Measurements from ENCODE around the gene TSPEAR.
"Not testable (repeated sequence)": the region's sequence is repeated elsewhere in the genome, so short reads cannot be mapped to it uniquely, and the experiment has no call there.

Gene TSPEAR

DNA sequence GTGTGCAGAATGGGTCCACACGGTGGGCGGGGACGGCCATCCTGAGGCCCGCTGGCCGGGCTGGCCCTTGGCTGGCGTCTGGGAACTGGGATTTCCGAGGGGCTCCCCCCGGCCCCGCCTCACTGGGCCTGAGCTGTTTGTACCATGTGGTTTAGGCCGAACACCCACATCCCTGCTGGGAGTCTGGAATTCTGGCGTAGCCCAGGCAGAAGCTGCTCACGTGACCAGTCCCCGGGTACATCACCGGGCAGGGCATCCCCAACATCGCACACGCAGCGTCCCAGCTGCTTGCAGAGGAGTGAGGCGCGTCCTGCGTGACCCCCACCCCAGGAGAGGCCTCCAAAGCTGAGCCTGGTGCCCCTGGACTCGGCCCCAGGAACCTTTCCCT, 108.9 kb downstream of the TSPEAR start:
- Histone ChIP-seq H3F3A (ENCODE audit: insufficient read depth, low read length) (no peaks in the 10 kb centered on the region), H3K27ac (ENCODE audit: low read depth, low read length, poor library complexity, severe bottlenecking) (no peak overlapping the region), H3K9ac (ENCODE audit: low read length) (no peak overlapping the region), H3K36me3 (ENCODE audit: insufficient read depth, low read length) (no peaks in the 10 kb centered on the region), H3K27me3 (ENCODE audit: insufficient read depth, low read length) (no peaks in the 10 kb centered on the region), H3K4me3 (ENCODE audit: low read depth, low read length, poor library complexity, severe bottlenecking) (no peak overlapping the region), H3K9me2 (ENCODE audit: low read depth, low read length) (no peaks in the 10 kb centered on the region), H3K4me1 (ENCODE audit: insufficient read depth, low read length, severe bottlenecking) (no peaks in the 10 kb centered on the region), H3K4me2 (ENCODE audit: low read length) (no peak overlapping the region), H2AFZ (ENCODE audit: low read length) (no peak overlapping the region), H3K79me2 (ENCODE audit: insufficient read depth, low read length) (no peaks in the 10 kb centered on the region), H4K20me1 (ENCODE audit: insufficient read depth, low read length) (no peaks in the 10 kb centered on the region), H3K9me3 (ENCODE audit: low read length) (no peaks in the 10 kb centered on the region)
- TF ChIP-seq, protein P1, sequence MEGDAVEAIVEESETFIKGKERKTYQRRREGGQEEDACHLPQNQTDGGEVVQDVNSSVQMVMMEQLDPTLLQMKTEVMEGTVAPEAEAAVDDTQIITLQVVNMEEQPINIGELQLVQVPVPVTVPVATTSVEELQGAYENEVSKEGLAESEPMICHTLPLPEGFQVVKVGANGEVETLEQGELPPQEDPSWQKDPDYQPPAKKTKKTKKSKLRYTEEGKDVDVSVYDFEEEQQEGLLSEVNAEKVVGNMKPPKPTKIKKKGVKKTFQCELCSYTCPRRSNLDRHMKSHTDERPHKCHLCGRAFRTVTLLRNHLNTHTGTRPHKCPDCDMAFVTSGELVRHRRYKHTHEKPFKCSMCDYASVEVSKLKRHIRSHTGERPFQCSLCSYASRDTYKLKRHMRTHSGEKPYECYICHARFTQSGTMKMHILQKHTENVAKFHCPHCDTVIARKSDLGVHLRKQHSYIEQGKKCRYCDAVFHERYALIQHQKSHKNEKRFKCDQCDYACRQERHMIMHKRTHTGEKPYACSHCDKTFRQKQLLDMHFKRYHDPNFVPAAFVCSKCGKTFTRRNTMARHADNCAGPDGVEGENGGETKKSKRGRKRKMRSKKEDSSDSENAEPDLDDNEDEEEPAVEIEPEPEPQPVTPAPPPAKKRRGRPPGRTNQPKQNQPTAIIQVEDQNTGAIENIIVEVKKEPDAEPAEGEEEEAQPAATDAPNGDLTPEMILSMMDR (IDR thresholded peaks at IDR 0.05; ENCODE audit: low read length), result no peak
- TF ChIP-seq EZH2 (IDR thresholded peaks at IDR 0.05; ENCODE audit: borderline replicate concordance, low read length), result no peak

- H3F3A ChIP-seq (ENCODE audit: insufficient read depth, low read length), result no peaks in the 10 kb centered on the region
- H3K36me3 ChIP-seq (ENCODE audit: insufficient read depth, low read length), result no peaks in the 10 kb centered on the region
- no peak overlapping the region for H3K27ac ChIP-seq (ENCODE audit: low read depth, low read length, poor library complexity, severe bottlenecking)
- no peak overlapping the region for H3K4me3 ChIP-seq (ENCODE audit: low read depth, low read length, poor library complexity, severe bottlenecking)
- H3K9ac ChIP-seq (ENCODE audit: low read length), result no peak overlapping the region
- no peaks in the 10 kb centered on the region for H3K4me1 ChIP-seq (ENCODE audit: insufficient read depth, low read length, severe bottlenecking)
- no peaks in the 10 kb centered on the region for H3K27me3 ChIP-seq (ENCODE audit: insufficient read depth, low read length)
- no peaks in the 10 kb centered on the region for H4K20me1 ChIP-seq (ENCODE audit: insufficient read depth, low read length)
- no peaks in the 10 kb centered on the region for H3K79me2 ChIP-seq (ENCODE audit: insufficient read depth, low read length)
- H2AFZ ChIP-seq (ENCODE audit: low read length), result no peak overlapping the region
- TF ChIP-seq, protein P1 (IDR thresholded peaks at IDR 0.05; ENCODE audit: low read length), result no peak
- TF ChIP-seq EZH2 (IDR thresholded peaks at IDR 0.05; ENCODE audit: borderline replicate concordance, low read length), result no peak
- H3K4me2 ChIP-seq (ENCODE audit: low read length), result no peak overlapping the region
- H3K9me2 ChIP-seq (ENCODE audit: low read depth, low read length), result no peaks in the 10 kb centered on the region
- no peaks in the 10 kb centered on the region for H3K9me3 ChIP-seq (ENCODE audit: low read length)
Observed at GRCh38 chr21:44601596-44602462, 109.5 kb downstream of the TSPEAR start.

DNA sequence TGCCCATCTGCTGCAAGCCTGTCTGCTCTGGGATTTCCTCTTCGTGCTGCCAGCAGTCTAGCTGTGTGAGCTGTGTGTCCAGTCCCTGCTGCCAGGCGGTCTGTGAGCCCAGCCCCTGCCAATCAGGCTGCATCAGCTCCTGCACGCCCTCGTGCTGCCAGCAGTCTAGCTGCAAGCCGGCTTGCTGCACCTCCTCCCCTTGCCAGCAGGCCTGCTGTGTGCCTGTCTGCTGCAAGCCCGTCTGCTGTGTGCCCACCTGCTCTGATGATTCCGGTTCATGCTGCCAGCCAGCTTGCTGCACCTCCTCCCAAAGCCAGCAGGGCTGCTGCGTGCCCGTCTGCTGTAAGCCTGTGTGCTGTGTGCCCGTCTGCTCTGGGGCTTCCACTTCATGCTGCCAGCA, 110.3 kb downstream of the TSPEAR start:
- H3K27me3 ChIP-seq (ENCODE audit: insufficient read depth, low read length); H3K4me3 ChIP-seq (ENCODE audit: low read depth, low read length, poor library complexity, severe bottlenecking); H3K36me3 ChIP-seq (ENCODE audit: insufficient read depth, low read length); H2AFZ ChIP-seq (ENCODE audit: low read length); H3K9ac ChIP-seq (ENCODE audit: low read length); H3K9me2 ChIP-seq (ENCODE audit: low read depth, low read length); H3K79me2 ChIP-seq (ENCODE audit: insufficient read depth, low read length); H3K27ac ChIP-seq (ENCODE audit: low read depth, low read length, poor library complexity, severe bottlenecking); H4K20me1 ChIP-seq (ENCODE audit: insufficient read depth, low read length); H3F3A ChIP-seq (ENCODE audit: insufficient read depth, low read length); H3K4me2 ChIP-seq (ENCODE audit: low read length); H3K9me3 ChIP-seq (ENCODE audit: low read length); H3K4me1 ChIP-seq (ENCODE audit: insufficient read depth, low read length, severe bottlenecking): not testable (repeated sequence)

GRCh38 chr21:44600118-44600978, 111.0 kb downstream of the TSPEAR start, which contains the start of gene KRTAP10-7:
KRTAP10-7 (plus strand) TSS chr21:44600597; CDS start chr21:44600622, 25 bp downstream.
- H3F3A ChIP-seq (ENCODE audit: insufficient read depth, low read length); H4K20me1 ChIP-seq (ENCODE audit: insufficient read depth, low read length); H3K27me3 ChIP-seq (ENCODE audit: insufficient read depth, low read length); H2AFZ ChIP-seq (ENCODE audit: low read length); H3K4me1 ChIP-seq (ENCODE audit: insufficient read depth, low read length, severe bottlenecking); H3K27ac ChIP-seq (ENCODE audit: low read depth, low read length, poor library complexity, severe bottlenecking); H3K4me3 ChIP-seq (ENCODE audit: low read depth, low read length, poor library complexity, severe bottlenecking); H3K9ac ChIP-seq (ENCODE audit: low read length); H3K79me2 ChIP-seq (ENCODE audit: insufficient read depth, low read length); H3K36me3 ChIP-seq (ENCODE audit: insufficient read depth, low read length); H3K9me2 ChIP-seq (ENCODE audit: low read depth, low read length); H3K9me3 ChIP-seq (ENCODE audit: low read length); H3K4me2 ChIP-seq (ENCODE audit: low read length): not testable (repeated sequence)
